ENCODE results near the gene RUNX3.

RUNX3 gene

GRCh38 chr1:24859063-24860010, 70.7 kb downstream of the RUNX3 start:
- no peak for DNase-seq

GRCh38 chr1:24858277-24858676, 71.8 kb downstream of the RUNX3 start:
- DNase-seq = no peak

GRCh38 chr1:24857507-24858133, 72.5 kb downstream of the RUNX3 start:
- no peak for DNase-seq

GRCh38 chr1:24856787-24857506, 73.1 kb downstream of the RUNX3 start:
- no peak for DNase-seq

- no peak for DNase-seq
These were observed 74.6 kb downstream of the RUNX3 start for GRCh38 chr1:24855474-24855873.

- DNase-seq = no peak
These were observed 76.4 kb downstream of the RUNX3 start for GRCh38 chr1:24853649-24854048.

- no peak for DNase-seq
These were observed 79.7 kb downstream of the RUNX3 start for GRCh38 chr1:24850328-24850920.

GRCh38 chr1:24849672-24850295, 80.3 kb downstream of the RUNX3 start:
- peak; percentile 66 for DNase-seq

Measured in GDM1 (cell line).